Measurements from ENCODE around the gene METTL16.

Gene METTL16

GRCh38 chr17:2385240-2386210, 126.2 kb downstream of the METTL16 start:
- DNase-seq (ENCODE audit: low read depth in 3 of 3, low spot score in 1 of 3) = no peak

- no peak for DNase-seq (ENCODE audit: low read depth in 3 of 3, low spot score in 1 of 3)
These were observed 127.1 kb downstream of the METTL16 start for GRCh38 chr17:2384439-2385127.

GRCh38 chr17:2383628-2384167, 128.0 kb downstream of the METTL16 start:
- no peak for DNase-seq (ENCODE audit: low read depth in 3 of 3, low spot score in 1 of 3)

DNA sequence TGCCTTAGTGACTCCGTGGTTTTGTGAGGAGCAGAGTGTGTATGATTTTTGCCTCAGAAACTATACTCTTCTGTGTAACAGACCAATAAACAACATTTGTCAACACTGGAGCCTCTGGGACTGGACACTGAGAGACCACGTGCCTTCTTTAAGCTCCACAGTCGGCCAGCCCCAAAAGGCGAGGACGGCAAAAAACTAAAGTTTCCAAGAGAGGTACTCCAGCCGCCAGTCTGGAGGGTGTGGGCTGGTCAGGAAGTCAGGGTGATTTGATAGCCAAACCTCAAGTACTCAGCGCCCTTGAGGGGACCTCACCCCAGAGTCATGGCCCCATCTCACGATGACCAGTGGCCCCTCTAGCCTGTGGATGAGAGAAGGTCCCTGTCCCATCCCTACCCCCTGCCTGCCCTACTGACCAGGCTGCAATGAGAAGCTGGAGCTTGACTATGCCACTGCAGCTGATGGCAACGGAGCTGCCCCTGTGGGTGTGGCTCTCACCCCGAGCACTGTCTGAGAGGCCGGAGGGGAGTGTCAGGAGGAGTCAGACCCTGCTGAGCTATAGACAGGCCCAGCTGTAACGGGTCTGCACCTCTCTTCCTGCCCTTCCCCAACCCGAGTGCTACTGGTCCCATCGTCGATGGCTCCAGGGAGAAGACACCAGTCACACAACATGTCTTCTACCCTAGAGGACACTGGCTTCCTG, 130.6 kb downstream of the METTL16 start:
- no peak for DNase-seq (ENCODE audit: low read depth in 3 of 3, low spot score in 1 of 3)

DNA sequence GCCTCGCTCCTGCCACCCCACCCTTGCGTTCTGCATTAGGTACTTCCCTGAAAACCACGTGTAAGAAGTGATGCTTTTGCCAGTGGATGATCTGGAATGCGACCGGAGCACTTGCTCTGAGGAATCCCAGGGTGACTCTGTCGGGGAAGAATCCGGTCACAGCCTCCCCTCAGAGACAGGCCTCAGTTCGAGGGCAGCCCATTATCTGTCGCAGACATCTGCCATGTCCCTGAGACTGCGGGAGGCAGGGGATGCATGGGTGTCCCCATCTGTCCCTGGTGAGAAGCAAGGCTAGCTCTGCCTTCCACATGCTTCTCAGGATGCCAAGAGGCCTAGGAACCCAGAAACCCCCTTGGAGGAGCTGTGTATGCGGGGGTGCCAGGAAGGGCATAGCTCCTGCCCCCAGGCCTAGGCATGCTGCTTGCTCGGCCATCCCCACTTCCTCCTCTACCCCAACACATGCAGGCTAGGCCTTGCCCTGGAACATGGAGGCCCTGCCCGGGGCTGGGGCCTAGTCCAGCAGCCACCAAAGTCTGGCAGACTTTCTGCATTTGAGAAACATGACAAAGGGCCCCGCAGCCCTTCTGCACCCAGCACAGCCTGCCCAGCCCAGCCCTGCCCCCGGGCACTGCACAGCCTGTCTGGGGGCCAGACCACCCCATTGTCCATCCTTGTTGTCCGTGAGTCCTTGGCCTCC, 131.3 kb downstream of the METTL16 start:
- no peak for DNase-seq (ENCODE audit: low read depth in 3 of 3, low spot score in 1 of 3)

- DNase-seq (ENCODE audit: low read depth in 3 of 3, low spot score in 1 of 3) = no peak
These were observed 132.0 kb downstream of the METTL16 start for GRCh38 chr17:2379489-2380225.

GRCh38 chr17:2378905-2379304, 132.8 kb downstream of the METTL16 start:
- no peak for DNase-seq (ENCODE audit: low read depth in 3 of 3, low spot score in 1 of 3)

GRCh38 chr17:2377659-2378058, 134.0 kb downstream of the METTL16 start:
- no peak for DNase-seq (ENCODE audit: low read depth in 3 of 3, low spot score in 1 of 3)

GRCh38 chr17:2376107-2376506, 135.6 kb downstream of the METTL16 start:
- no peak for DNase-seq (ENCODE audit: low read depth in 3 of 3, low spot score in 1 of 3)

DNA sequence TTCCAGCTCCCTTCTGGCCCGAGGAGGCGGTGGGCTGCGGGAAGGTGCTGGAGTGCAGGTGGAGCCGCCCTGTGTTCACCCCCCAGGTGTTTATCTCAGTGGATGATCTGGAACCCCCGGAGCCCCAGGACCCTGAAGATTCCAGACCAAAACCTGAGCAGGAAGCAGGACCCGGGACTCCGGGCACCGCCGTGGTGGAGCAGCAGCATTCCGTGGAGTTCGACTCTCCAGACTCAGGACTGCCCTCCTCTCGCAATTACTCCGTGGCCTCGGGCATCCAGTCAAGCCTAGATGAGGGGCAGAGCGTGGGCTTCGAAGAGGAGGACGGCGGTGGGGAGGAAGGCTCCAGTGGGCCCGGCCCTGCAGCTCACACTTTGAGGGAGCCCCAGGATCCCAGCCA, 136.3 kb downstream of the METTL16 start:
- no peak for DNase-seq (ENCODE audit: low read depth in 3 of 3, low spot score in 1 of 3)

- DNase-seq (ENCODE audit: low read depth in 3 of 3, low spot score in 1 of 3) = no peak
These were observed 137.0 kb downstream of the METTL16 start for GRCh38 chr17:2374549-2375285.

- DNase-seq (ENCODE audit: low read depth in 3 of 3, low spot score in 1 of 3) = no peak
These were observed 138.5 kb downstream of the METTL16 start for GRCh38 chr17:2373179-2373578.

DNA sequence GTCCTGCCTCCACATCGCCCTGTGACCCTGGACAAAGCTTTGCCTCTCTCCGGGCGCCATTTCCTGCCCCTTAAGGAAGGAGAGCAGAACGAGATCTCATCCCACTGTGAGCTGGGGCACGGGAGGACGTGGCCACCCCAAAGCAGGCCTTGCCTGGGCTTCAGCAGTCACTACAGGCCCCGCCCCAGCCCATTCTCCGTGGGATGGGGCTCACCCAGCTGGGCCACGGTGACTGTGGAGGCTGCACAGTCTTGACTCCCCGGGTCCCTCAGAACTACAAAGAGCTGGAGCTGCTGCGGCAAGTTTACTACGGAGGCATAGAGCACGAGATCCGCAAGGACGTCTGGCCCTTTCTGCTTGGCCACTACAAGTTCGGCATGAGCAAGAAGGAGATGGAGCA, 139.0 kb downstream of the METTL16 start:
- DNase-seq (ENCODE audit: low read depth in 3 of 3, low spot score in 1 of 3) = no peak

DNA sequence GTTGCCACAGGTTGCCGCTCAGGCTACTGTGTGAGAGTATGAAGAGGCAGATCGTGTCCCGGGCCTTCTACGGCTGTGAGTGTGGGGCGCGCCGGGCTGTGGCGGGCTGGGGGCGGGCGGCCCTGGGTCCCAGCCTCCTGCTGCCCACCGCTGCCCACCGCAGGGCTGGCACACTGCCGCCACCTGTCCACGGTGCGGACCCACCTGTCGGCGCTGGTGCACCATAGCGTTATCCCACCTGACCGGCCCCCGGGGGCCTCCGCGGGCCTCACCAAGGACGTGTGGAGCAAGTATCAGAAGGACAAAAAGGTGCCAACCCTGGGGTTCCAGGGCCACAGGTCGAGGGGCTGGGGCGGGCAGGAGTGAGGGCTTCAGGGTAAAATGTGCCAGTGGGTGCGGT, 139.5 kb downstream of the METTL16 start:
- no peak for DNase-seq (ENCODE audit: low read depth in 3 of 3, low spot score in 1 of 3)

- DNase-seq (ENCODE audit: low read depth in 3 of 3, low spot score in 1 of 3) = no peak
These were observed 140.2 kb downstream of the METTL16 start for GRCh38 chr17:2371183-2372130.

DNA sequence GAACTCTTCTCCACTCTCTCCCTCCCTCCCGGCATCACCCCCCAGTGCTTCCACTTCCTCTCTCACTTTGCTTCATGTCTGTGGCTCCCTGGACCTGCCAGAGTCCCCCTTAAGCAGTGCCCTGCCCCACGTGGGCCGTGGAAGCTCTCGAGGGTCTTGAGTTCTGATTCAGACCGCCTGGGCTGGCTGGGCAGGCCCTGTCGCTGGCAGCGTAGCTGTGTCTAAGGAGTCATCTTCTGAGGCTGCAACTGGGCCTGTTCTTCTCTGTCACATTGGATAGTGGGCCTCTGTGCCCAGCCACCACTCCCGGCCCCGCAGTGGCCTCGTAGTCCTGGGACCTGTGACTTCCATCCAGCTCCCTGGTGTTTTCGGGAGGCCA, 141.5 kb downstream of the METTL16 start:
- DNase-seq (ENCODE audit: low read depth in 3 of 3, low spot score in 1 of 3) = no peak

GRCh38 chr17:2369551-2370210, 142.0 kb downstream of the METTL16 start:
- no peak for DNase-seq (ENCODE audit: low read depth in 3 of 3, low spot score in 1 of 3)

GRCh38 chr17:2369039-2369438, 142.6 kb downstream of the METTL16 start:
- no peak for DNase-seq (ENCODE audit: low read depth in 3 of 3, low spot score in 1 of 3)

Measured in stimulated activated CD4-positive, alpha-beta T cell treated with anti-CD3 and anti-CD28 coated beads, TNF-alpha, amount 100 ng/mL, for 1 hour (primary cell).